GM18517 (cell line): ENCODE measurements around the gene PDGFC.

ENCODE experiments used
- ATAC-seq: cut with Tn5 transposase; IDR thresholded peaks from one replicate; pipeline ENCODE4 v1.9.1; 2021; ENCODE audit warnings: mild to moderate bottlenecking, moderate library complexity; ENCODE audit not compliant: unreplicated experiment

PDGFC gene

DNA sequence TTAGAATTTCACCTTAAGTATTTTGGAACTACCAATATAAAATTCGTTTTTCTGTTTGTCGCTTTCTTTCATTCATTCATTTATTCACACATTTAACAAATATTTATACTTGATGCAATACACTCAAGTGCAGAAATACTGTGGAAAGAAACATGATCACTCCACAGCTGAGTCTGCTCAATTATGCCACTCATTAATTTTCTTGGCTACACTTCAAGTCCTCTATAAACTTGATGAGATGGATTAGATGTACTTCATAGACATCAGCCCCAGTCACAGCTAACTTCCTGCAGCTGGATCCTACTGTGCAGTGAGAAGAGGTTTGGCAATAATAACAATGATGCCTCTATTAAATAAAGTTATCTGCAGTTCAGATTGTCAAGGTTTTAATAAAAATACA lies 208.1 kb downstream of the PDGFC start:
- no peak for ATAC-seq

- no peak for ATAC-seq
These were observed 208.7 kb downstream of the PDGFC start for GRCh38 chr4:156762851-156763250.

- no peak for ATAC-seq
These were observed 215.5 kb downstream of the PDGFC start for GRCh38 chr4:156756118-156756517.

- ATAC-seq = no peak
These were observed 216.6 kb downstream of the PDGFC start for GRCh38 chr4:156754832-156755570.

GRCh38 chr4:156751486-156751885 lies 220.1 kb downstream of the PDGFC start:
- no peak for ATAC-seq

GRCh38 chr4:156749426-156750403 lies 221.9 kb downstream of the PDGFC start:
- no peak for ATAC-seq

- no peak for ATAC-seq
These were observed 225.5 kb downstream of the PDGFC start for GRCh38 chr4:156746111-156746510.

DNA sequence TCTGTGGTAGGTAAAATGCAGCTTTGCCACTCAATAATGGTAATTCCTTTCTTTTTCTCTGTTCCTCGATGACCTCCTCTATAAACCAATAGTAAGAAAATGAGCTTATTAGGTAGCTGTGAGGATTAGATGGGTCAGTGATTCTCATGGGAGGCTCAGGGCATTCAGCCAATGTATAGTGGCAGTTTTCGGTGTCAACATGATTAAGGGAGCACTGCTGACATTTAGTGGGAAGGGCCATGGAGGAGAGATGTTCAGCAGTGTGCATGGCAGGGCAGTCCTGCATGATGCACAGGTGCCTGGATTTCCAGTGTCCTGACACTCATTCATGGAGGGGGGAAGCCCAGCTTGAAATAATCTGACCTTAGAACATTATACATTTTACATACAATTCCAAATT lies 232.8 kb downstream of the PDGFC start:
- no peak for ATAC-seq

GRCh38 chr4:156734965-156735895 lies 236.4 kb downstream of the PDGFC start:
- ATAC-seq = no peak

DNA sequence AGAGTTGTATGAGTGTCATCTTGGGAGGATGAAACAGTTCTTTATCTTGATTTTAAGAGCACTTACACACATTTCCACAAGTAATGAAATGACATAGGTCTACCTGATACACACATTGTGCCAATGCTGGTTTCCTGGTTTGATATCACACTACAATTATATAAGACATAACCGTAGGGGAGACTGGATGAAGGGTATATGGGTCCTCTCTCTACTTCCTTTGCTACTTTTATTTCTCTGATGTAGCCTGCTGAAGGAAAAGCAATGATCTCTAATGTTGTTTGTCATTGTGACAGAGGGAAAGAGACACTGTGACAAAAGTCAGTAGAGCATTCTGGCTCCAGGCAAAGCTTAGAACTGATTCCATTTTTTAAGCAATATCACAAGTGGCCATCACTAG lies 238.0 kb downstream of the PDGFC start:
- no peak for ATAC-seq

- no peak for ATAC-seq
These were observed 239.0 kb downstream of the PDGFC start for GRCh38 chr4:156732634-156733033.

- no peak for ATAC-seq
These were observed 242.2 kb downstream of the PDGFC start for GRCh38 chr4:156729416-156729815.

- no peak for ATAC-seq
These were observed 246.3 kb downstream of the PDGFC start for GRCh38 chr4:156725257-156725656.

- no peak for ATAC-seq
These were observed 247.5 kb downstream of the PDGFC start for GRCh38 chr4:156723951-156724668.

DNA sequence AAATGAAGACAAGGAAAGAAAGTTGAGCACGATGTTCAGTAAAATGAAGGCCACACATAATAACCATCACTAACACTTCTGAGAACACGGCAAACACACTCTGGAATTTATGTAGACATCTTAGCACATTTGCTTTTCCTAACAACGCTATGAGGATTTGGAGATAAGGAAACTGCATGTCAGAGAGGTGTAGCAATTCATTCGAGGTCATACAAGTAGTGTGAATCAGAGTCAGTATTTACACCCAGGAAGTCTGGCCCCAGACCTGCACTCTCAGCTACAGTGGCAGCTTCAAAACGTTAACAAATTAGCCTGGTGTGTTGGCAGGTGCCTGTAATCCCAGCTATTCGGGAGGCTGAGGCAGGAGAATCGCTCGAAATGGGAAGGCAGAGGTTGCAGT lies 253.4 kb downstream of the PDGFC start:
- ATAC-seq = no peak

DNA sequence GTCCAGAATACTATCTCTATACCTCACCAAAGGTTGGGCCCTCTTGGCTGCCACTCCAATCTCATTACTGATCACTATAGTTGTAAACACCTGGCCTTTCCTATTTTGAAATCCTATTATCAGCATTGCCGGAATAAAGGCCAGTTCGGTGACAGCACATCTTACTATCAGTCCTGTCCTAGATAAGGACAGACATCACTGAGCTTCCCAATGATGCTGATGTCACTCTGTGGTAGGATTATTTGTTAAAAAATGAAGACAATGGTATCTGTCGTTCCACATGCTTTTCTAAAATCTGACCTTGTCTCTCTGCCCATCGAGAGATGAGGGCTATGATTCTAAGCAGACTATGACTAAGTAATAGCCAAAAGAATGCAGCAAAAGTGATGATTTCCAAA lies 260.4 kb downstream of the PDGFC start:
- ATAC-seq = no peak
